C1 segment of cervical spinal cord (tissue), 14 donors: ENCODE data around the gene IFNA14.
"Not testable (repeated sequence)": the region's sequence is repeated elsewhere in the genome, so short reads cannot be mapped to it uniquely, and the experiment has no call there.

ENCODE experiments used
- DNase-seq, 14 donors: peaks; one replicate each; lab custom pipeline; 2025; lab: John Stamatoyannopoulos, UW

Gene IFNA14

GRCh38 chr9:21217211-21217610 is 22.6 kb downstream of the IFNA14 start, which contains the start of gene IFNA16:
TSS of gene IFNA16 (minus strand) at chr9:21217311. CDS start at chr9:21217305, 6 bp downstream.
- not testable (repeated sequence) for DNase-seq

- not testable (repeated sequence) for DNase-seq
These were observed 26.1 kb downstream of the IFNA14 start for GRCh38 chr9:21213411-21214326.

GRCh38 chr9:21212160-21212559 is 27.6 kb downstream of the IFNA14 start:
- DNase-seq = not testable (repeated sequence)

GRCh38 chr9:21210782-21211181 is 29.0 kb downstream of the IFNA14 start:
- DNase-seq = not testable (repeated sequence)

- DNase-seq = no peak
These were observed 29.5 kb downstream of the IFNA14 start for GRCh38 chr9:21210311-21210710.

GRCh38 chr9:21207043-21207442 is 32.8 kb downstream of the IFNA14 start, which contains the start of gene IFNA10:
TSS of gene IFNA10 (minus strand) at chr9:21207143. CDS start at chr9:21207097, 46 bp downstream.
- not testable (repeated sequence) for DNase-seq

- DNase-seq = no peak
These were observed 34.6 kb downstream of the IFNA14 start for GRCh38 chr9:21205204-21205603.

GRCh38 chr9:21202105-21202504 is 37.7 kb downstream of the IFNA14 start, which contains the start of gene IFNA7:
TSS of gene IFNA7 (minus strand) at chr9:21202205. CDS start at chr9:21202165, 40 bp downstream.
- not testable (repeated sequence) for DNase-seq

- peak in 1 of 14 donors; percentile 12 for DNase-seq
These were observed 44.7 kb downstream of the IFNA14 start for GRCh38 chr9:21194867-21195776.
